Measurements from ENCODE around the gene RBFOX1. TPM values are rescaled to one million over a fixed set of nuclear protein-coding genes. Genes with fewer than 3 reads are reported as not detected.

RBFOX1 gene
- total RNA-seq, 1 donor from 2014 or later: 34.4 TPM

GRCh38 chr16:7334801-7335560 lies 2.3 kb downstream of the RBFOX1 start:
- DNase-seq: peak; percentile 43

DNA sequence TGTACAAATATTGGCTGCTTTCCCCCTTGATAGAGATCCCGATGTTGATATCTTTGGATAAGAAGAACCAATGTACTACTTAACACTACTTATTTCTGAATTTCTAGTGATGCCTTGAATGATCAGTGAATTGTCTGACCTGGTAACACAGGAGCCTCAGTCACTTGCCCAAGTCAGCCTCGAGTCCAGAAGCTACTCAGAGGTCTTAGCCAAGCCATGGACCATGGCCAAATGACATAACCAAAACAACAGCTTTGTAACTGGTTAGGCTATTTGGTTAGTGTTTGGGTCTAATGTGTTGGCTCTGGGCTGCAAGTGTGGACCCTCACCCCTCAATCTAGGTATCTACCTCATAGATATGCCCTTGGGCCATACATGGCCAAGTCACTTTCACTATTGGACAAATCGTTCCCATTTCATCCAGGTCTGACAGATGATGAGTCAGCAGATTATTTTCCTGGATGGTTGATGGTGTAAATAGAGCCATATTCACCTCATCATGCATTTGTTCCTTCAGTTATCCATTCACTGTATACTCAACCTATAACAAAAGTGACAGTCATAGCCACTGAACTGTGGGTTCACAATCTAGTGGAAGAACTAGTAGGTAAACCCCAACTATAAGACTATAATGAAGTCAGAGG lies 3.5 kb downstream of the RBFOX1 start:
- DNase-seq: no peak

- DNase-seq: no peak
Observed at GRCh38 chr16:7336742-7337141, 4.1 kb downstream of the RBFOX1 start.

- no peak for DNase-seq
Observed at GRCh38 chr16:7338826-7339225, 6.2 kb downstream of the RBFOX1 start.

DNA sequence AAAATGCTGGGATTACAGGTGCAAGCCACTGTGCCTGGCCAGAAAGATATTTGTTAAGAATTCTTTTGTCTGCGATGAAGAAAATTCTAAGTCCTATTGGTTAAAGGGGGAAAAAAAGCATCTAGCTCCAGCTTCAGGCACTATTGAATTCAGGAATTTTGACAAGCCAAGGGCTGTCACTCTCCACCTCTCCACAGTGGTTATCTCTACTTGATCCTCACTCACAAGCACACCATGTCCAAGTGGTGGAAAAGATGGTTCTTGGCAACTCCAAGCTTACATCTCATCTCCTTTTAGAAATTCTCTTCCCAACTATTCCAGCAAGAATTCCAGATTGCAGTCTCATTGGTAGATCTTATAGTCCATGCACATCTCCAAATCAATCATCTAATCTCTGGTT lies 7.1 kb downstream of the RBFOX1 start:
- DNase-seq: no peak

- DNase-seq: no peak
Observed at GRCh38 chr16:7340938-7341337, 8.3 kb downstream of the RBFOX1 start.

GRCh38 chr16:7342598-7342997 lies 10.0 kb downstream of the RBFOX1 start:
- DNase-seq: no peak

- peak; percentile 89 for DNase-seq
Observed at GRCh38 chr16:7343243-7343642, 10.6 kb downstream of the RBFOX1 start.

DNA sequence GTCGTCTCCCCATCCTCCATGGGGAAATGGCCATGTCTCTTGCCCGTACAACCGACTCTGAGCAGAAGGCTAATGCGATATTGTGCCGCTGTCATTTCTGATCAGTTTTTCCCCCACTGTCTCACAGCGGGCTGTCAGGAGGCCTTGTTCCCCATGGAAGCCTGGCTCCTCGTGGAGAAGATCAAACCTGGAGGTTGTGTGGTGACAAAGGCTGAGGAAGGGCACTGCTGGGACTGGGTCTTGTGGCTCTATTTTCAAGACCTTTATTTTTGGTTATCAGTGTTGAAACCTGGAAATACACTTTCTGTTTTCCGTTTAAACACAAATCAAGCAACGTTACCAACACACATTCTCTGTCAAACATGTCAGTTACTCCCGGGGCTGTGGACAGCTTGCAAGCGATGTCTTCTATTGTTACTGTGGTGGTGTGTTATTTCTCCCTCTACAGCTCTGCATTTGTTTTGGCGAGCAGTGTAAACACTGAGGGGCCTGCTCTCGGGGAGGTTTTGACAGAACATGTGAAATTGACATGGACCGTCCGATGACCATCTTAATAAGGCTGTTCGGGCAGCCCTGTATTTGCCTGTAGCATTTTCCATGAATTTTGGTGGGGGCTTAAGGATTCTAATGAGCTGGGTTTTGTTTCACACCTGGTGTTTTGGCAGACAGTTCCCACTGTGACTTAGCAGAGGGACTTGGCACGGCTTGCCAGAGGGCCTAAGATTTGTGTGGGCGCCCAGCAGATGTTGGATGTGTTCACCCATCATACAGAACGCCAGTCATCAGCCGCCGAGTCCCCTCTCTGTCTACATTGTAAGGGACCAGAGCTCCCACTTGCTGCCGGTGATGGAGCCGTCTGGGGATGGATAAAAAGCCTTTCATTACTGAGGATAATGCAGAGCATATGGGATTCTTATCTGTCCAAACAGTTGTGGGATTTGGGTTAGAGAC lies 12.5 kb downstream of the RBFOX1 start:
- DNase-seq: peak; percentile 90

GRCh38 chr16:7350806-7351205 lies 18.2 kb downstream of the RBFOX1 start:
- no peak for DNase-seq

DNA sequence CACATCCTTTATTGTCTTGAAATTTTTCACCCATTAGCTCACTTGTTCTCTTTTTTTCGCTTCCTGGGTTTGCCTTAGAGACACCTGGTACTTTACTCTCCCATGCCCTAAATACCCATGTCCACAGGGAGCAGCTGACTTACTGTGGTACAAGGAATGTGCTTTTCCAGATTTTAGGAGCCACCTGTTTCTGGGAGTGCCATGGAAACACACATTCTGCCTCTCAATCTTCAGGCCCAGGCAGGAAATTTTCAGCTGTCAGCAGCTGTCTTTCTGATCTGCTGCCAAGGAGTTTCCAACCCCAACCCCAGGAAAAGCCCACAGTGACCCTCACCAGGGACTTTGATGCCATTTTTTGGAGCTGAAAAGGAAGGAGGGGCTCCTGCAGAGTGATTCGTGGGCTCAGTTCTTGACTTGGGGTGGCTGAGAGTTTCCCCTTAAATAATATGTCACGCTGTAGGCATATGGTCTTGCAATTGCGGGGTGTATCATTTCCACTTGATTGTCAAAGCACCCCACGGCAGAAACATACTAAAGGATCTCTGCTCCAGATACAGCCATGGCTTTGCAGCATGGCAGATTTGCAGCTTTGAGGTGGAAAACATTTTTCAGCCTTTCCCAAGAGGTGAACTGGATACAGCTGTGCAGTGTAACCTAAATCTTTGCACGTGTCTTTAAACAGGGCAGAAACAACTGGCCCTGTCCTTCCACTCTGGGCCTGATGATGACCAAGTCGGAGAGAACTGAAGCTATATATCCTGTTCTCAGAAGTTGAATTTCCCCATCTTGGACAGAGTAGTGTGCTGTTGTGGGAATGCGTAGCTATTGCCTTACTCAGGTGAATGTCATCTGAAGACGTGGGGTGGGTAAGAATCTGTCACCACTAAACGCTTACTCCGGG lies 19.2 kb downstream of the RBFOX1 start:
- peak; percentile 97 for DNase-seq

DNA sequence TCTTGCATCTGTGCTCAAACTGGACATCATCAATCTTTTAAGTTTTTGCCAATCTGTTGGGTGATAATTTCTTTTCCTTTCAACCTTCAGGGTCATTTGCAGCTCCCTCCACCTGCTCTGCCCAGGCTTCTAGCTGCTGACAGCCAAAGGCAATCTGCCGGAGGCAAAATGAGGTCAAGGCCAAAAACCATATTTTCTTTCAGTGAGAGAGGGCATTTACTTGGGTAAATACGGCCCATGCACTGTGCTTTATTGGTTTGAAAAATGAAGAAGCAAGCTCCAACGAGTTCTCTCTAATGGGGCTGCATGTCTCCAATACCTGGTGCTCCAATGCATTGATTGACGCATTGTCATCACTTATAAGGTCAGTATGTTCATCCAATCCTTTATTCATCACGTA lies 23.1 kb downstream of the RBFOX1 start:
- no peak for DNase-seq

DNA sequence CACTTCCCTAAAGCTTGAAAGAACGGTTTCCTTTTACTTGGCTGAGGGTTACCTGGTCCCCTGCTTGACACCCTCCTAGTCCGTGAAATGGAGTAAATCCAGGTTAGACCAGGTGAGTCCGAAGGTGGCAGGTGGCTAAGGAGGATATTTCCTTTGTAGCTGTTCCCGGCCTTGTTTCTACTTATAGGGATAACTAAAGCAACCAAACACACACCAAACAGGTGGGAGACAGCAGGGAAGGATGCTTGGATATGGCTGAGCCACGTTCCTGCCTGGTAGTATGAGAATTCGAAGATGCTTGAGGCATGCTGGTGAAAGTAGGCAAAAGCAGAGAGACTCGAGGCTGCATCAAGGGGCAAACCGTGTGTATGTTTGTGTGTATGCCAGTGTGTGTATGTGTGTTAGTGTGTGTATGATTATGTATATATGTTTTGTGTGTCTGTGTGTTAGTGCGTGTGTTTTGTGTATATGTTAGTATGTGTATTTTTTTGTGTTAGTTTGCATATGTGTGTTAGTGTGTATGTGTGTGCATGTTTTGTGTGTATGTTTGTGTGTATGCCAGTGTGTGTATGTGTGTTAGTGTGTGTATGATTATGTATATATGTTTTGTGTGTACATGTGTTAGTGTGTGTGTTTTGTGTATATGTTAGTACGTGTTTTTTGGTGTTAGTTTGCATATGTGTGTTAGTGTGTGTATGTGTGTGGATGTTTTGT lies 28.9 kb downstream of the RBFOX1 start:
- DNase-seq: no peak

- DNase-seq: no peak
Observed at GRCh38 chr16:7362231-7362630, 29.6 kb downstream of the RBFOX1 start.

DNA sequence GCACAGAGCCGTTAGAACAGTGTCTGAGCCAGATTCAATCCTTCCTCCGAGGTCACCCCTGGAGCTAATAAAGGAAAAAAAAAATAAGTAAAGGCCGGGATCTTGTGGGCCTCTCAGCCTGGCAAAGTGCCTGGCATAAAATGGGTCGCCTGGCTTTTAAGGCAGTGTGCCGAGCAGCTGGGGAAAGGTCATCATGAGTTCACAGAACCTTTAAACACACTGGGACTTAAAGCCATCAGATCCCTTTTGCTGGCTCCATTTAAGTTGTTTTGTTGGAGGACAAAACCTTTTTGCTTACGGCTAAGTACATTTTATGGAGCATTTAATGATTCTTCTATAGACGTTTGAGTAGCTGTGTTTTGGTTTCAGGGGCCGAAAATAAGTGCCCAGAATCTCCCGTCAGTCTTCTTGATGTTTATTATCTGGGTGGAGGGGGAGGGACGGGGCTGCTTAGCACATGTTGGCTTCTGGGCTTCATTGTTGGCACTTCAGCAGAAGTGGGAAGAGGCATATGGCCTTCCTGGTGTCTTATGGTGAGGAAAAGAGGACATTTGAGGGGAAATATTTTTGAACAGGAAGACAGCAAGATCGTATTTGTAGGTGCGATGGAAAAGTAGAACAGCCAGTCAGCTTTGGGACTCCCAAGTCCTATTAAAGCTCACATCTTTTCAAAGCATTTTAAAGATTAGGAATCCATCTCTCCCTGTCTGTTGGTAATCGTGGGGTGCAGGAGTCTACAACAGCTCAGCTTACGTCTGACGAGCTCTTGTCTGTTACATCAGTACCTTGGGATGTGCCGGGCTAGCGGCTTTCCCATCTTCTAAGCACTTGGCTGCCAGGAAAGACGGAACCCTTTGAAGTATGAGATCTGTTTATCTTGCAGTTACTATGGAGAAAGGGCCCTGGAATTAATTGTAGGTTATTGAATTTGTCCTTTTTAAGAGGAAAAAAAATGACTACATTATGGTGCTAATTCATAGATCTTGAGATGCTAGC lies 31.1 kb downstream of the RBFOX1 start:
- peak; percentile 95 for DNase-seq

GRCh38 chr16:7366041-7366440 lies 33.4 kb downstream of the RBFOX1 start:
- DNase-seq: no peak

DNA sequence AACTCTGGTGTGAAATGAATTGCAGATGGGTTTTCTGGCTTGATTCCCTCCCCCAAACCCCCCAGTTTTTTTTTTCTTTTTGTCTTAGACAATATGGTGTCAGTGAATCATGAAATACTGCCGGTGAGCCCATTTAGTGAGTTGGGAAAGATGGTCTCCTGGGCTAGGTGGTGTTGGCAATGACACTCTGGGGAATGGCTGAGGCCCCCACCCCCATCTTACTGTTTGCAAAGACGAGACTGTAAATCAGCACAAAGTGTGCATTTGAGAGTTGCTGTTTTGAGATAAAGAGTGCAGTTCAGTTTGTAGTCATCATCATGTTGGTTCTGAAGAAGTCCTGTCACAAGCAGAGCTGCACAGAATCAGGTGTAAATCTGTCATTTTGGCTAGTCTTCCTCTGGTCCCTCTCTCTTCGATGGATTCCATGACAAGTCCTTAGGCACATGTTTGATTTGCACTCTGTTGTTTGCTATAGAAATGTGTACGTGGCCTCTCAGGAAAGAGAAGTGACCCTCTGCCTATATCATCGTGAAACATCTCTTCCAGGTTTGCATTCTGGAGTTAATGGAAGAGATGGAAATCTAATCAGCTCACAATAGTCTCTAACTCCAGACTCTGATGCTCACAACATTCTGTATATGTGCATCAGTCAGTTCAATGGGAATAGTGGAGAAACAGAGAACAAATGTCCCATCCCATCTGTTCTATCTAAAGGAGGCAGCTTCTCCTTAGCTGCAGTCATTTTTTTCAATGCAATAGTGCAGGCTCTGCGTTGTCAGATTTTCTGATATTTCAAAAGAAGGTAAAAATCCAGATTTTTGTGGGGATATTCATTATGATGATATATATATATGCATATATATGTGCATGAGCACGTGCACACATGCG lies 34.6 kb downstream of the RBFOX1 start:
- no peak for DNase-seq

- DNase-seq: no peak
Observed at GRCh38 chr16:7369204-7369603, 36.6 kb downstream of the RBFOX1 start.

- no peak for DNase-seq
Observed at GRCh38 chr16:7372095-7372494, 39.5 kb downstream of the RBFOX1 start.
